Peyer's patch (tissue), 4 donors: ENCODE results near the gene WNK4.

Source experiments
- CTCF ChIP-seq, 6 experiments: fragments of 450-650 bp in 4 of 6; fragments of 200-600 bp in 2 of 6; sonication (generic) in 1 of 6; IDR thresholded peaks; one replicate each; pipeline ENCODE4 v1.5.1; 2017 to 2019; ENCODE audit warnings: antibody characterized with exemption in 6 of 6, mild to moderate bottlenecking in 3 of 6, moderate library complexity in 1 of 6
- POLR2A ChIP-seq, 2 donors: fragments of 450-650 bp; IDR thresholded peaks; one replicate each; pipeline ENCODE4 v1.5.1; 2017; ENCODE audit warnings: antibody characterized with exemption in 2 of 2, mild to moderate bottlenecking in 2 of 2, moderate library complexity in 2 of 2

DNA sequence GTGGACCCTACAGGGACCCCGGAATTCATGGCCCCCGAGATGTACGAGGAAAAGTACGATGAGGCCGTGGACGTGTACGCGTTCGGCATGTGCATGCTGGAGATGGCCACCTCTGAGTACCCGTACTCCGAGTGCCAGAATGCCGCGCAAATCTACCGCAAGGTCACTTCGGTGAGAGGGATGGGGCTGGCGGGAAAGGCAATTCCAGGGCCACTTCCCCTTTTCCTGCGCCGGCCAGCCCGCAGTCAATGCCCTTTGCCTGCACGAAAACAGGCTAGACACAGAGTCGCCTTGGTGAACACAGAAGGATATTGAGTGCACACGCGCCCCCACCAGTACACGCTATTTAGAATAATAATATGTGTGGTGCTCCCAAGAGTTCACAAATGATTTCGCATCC is 4.0 kb downstream of the WNK4 start:
- TF ChIP-seq POLR2A (IDR thresholded peaks at IDR 0.05) (no peak), CTCF (IDR thresholded peaks at IDR 0.05) (no peak)
